LNCaP clone FGC (cell line): Measurements from ENCODE around the gene IRF3.

Experiments
- DNase-seq: peaks from one replicate; pipeline ENCODE4 v3.0.0-alpha.2; 2011; ENCODE audit warnings: low read depth
- H3K4me3 ChIP-seq: 2 replicates; pipeline ENCODE4 v1.5.1; 2011; ENCODE audit warnings: mild to moderate bottlenecking, low read depth, low read length, control low read depth
- CTCF ChIP-seq: IDR thresholded peaks from 2 replicates; pipeline ENCODE4 v1.5.1; 2012; ENCODE audit warnings: mild to moderate bottlenecking; ENCODE audit not compliant: control insufficient read depth, insufficient read depth; ENCODE audit errors: extremely low read depth

IRF3 gene

GRCh38 chr19:49645995-49646394 lies 19.7 kb downstream of the IRF3 start:
- no peak overlapping the region for H3K4me3 ChIP-seq
- TF ChIP-seq CTCF: no peak
- no peak for DNase-seq

- TF ChIP-seq CTCF: no peak
- H3K4me3 ChIP-seq: no peak overlapping the region
- DNase-seq: no peak
Measured at GRCh38 chr19:49645592-49645991, 20.1 kb downstream of the IRF3 start.

GRCh38 chr19:49643466-49643865 lies 22.2 kb downstream of the IRF3 start:
- DNase-seq: no peak
- H3K4me3 ChIP-seq: peak overlapping the region; percentile 91
- TF ChIP-seq CTCF: no peak

GRCh38 chr19:49642492-49643035 lies 23.1 kb downstream of the IRF3 start:
- no peak for TF ChIP-seq CTCF
- peak overlapping the region; percentile 91 for H3K4me3 ChIP-seq
- no peak for DNase-seq

- peak; percentile 98 for DNase-seq
- TF ChIP-seq CTCF: no peak
- peak within 1 kb of the TSS; percentile 91 for H3K4me3 ChIP-seq
Measured at GRCh38 chr19:49641688-49642491, 23.8 kb downstream of the IRF3 start, which contains the start of gene SCAF1. TSS of gene SCAF1 (plus strand) at chr19:49642209. CDS start at chr19:49645027, 2,818 bp downstream.

GRCh38 chr19:49640113-49640898 lies 25.4 kb downstream of the IRF3 start, which contains the start of gene RRAS:
TSS of gene RRAS (minus strand) at chr19:49640143. CDS start at chr19:49640098, 45 bp downstream.
- TF ChIP-seq CTCF: no peak
- H3K4me3 ChIP-seq: peak within 1 kb of the TSS; percentile 91

More at GRCh38 chr19:49640113-49640898, 25.4 kb downstream of the IRF3 start, which contains the start of gene RRAS:
- DNase-seq: peak; percentile 99
